HG02571 (cell line): ENCODE data around the gene BCAT1.

Experiments
- ATAC-seq: cut with Tn5 transposase; IDR thresholded peaks from one replicate; pipeline ENCODE4 v1.9.1; 2021; ENCODE audit warnings: mild to moderate bottlenecking, moderate library complexity; ENCODE audit not compliant: unreplicated experiment

The BCAT1 gene

GRCh38 chr12:24948757-24949722 lies at the start of gene BCAT1:
Gene BCAT1 (minus strand): TSS chr12:24949101. CDS start chr12:24948932, 169 bp downstream.
- ATAC-seq = peak; percentile 44

- peak; percentile 79 for ATAC-seq
Observed at GRCh38 chr12:24997970-24998582, 49.2 kb upstream of the BCAT1 start.

- peak; percentile 8 for ATAC-seq
Observed at GRCh38 chr12:24997496-24997895, 48.6 kb upstream of the BCAT1 start.

- no peak for ATAC-seq
Observed at GRCh38 chr12:24996820-24997219, 47.9 kb upstream of the BCAT1 start.

- no peak for ATAC-seq
Observed at GRCh38 chr12:24996102-24996797, 47.3 kb upstream of the BCAT1 start.

GRCh38 chr12:24993793-24994192 lies 44.9 kb upstream of the BCAT1 start:
- no peak for ATAC-seq

GRCh38 chr12:24991209-24992049 lies 42.5 kb upstream of the BCAT1 start:
- no peak for ATAC-seq

GRCh38 chr12:24989216-24989615 lies 40.3 kb upstream of the BCAT1 start:
- no peak for ATAC-seq

GRCh38 chr12:24982250-24982649 lies 33.3 kb upstream of the BCAT1 start:
- no peak for ATAC-seq

GRCh38 chr12:24979976-24980730 lies 31.3 kb upstream of the BCAT1 start:
- no peak for ATAC-seq

- no peak for ATAC-seq
Observed at GRCh38 chr12:24979329-24979728, 30.4 kb upstream of the BCAT1 start.

- ATAC-seq = no peak
Observed at GRCh38 chr12:24977711-24978110, 28.8 kb upstream of the BCAT1 start.

- ATAC-seq = no peak
Observed at GRCh38 chr12:24977060-24977459, 28.2 kb upstream of the BCAT1 start.

- no peak for ATAC-seq
Observed at GRCh38 chr12:24975425-24975824, 26.5 kb upstream of the BCAT1 start.

GRCh38 chr12:24974216-24974615 lies 25.3 kb upstream of the BCAT1 start:
- no peak for ATAC-seq

- ATAC-seq = no peak
Observed at GRCh38 chr12:24972078-24972477, 23.2 kb upstream of the BCAT1 start.

GRCh38 chr12:24970177-24970576 lies 21.3 kb upstream of the BCAT1 start:
- no peak for ATAC-seq

GRCh38 chr12:24966951-24967564 lies 18.2 kb upstream of the BCAT1 start:
- ATAC-seq = no peak

- no peak for ATAC-seq
Observed at GRCh38 chr12:24964342-24964741, 15.4 kb upstream of the BCAT1 start.
